GM12875 (cell line): ENCODE data around the gene SCAANT1.

Source experiments
- H3K4me3 ChIP-seq: one replicate; pipeline ENCODE4 v1.5.1; 2011; ENCODE audit warnings: low read depth, low read length, control low read depth
- TF ChIP-seq, protein P1 (sequence below): IDR thresholded peaks from 2 replicates; pipeline ENCODE4 v1.5.1; 2011; ENCODE audit warnings: low read depth, mild to moderate bottlenecking, control low read depth, inconsistent platforms, low read length, moderate library complexity, borderline replicate concordance; ENCODE audit not compliant: insufficient read depth

Gene SCAANT1

GRCh38 chr3:63934041-63934866, 22.1 kb upstream of the SCAANT1 start:
- TF ChIP-seq, protein P1, sequence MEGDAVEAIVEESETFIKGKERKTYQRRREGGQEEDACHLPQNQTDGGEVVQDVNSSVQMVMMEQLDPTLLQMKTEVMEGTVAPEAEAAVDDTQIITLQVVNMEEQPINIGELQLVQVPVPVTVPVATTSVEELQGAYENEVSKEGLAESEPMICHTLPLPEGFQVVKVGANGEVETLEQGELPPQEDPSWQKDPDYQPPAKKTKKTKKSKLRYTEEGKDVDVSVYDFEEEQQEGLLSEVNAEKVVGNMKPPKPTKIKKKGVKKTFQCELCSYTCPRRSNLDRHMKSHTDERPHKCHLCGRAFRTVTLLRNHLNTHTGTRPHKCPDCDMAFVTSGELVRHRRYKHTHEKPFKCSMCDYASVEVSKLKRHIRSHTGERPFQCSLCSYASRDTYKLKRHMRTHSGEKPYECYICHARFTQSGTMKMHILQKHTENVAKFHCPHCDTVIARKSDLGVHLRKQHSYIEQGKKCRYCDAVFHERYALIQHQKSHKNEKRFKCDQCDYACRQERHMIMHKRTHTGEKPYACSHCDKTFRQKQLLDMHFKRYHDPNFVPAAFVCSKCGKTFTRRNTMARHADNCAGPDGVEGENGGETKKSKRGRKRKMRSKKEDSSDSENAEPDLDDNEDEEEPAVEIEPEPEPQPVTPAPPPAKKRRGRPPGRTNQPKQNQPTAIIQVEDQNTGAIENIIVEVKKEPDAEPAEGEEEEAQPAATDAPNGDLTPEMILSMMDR = no peak
- H3K4me3 ChIP-seq = no peak overlapping the region

GRCh38 chr3:63933459-63933858, 21.3 kb upstream of the SCAANT1 start:
- TF ChIP-seq, protein P1 = no peak
- H3K4me3 ChIP-seq = no peak overlapping the region

GRCh38 chr3:63932509-63933212, 20.5 kb upstream of the SCAANT1 start:
- H3K4me3 ChIP-seq = no peak overlapping the region
- TF ChIP-seq, protein P1 = no peak

GRCh38 chr3:63931290-63931689, 19.1 kb upstream of the SCAANT1 start:
- no peak overlapping the region for H3K4me3 ChIP-seq
- TF ChIP-seq, protein P1 = no peak

GRCh38 chr3:63927422-63928280, 15.5 kb upstream of the SCAANT1 start:
- TF ChIP-seq, protein P1 = no peak
- no peak overlapping the region for H3K4me3 ChIP-seq

DNA sequence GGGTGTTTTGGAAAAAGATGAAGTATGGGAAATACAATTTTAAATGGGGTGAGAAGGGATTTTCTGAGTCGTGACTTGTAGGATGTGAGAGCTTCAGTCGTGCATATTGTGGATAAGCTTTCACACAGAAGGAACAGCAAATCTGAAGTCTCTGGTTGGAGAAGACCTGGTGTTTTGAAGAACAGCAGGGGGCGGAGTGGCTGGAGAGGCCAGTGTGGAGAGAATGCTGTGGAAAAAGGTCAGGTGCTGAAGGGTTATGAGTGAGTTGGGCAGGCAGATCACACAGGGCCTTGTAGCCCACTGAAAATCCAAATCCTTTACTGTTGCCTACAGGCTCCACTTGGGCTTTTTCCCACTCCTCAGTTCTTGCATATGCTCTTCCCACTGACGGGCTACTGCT, 14.1 kb upstream of the SCAANT1 start:
- H3K4me3 ChIP-seq = no peak overlapping the region
- TF ChIP-seq, protein P1 = no peak
